ENCODE data around the gene RBM19.

Gene RBM19

GRCh38 chr12:113917393-113917792, 48.7 kb downstream of the RBM19 start:
- H3K27ac ChIP-seq, result no peak overlapping the region
- no peaks in the 10 kb centered on the region for H3K79me2 ChIP-seq (ENCODE audit: insufficient read depth, low read depth)
- no peaks in the 10 kb centered on the region for H3K36me3 ChIP-seq (ENCODE audit: insufficient read depth)
- H3K27me3 ChIP-seq (ENCODE audit: insufficient read depth, low read depth), result no peaks in the 10 kb centered on the region
- no peak overlapping the region for H3K4me3 ChIP-seq (IDR thresholded peaks at IDR 0.05; ENCODE audit: insufficient read depth, low read depth, low read length)
- H3K4me1 ChIP-seq (ENCODE audit: low read depth, poor library complexity, severe bottlenecking), result no peaks in the 10 kb centered on the region
- TF ChIP-seq CTCF (conservative IDR thresholded peaks at IDR 0.05; ENCODE audit: low read depth, low read length), result no peak
- H4K20me1 ChIP-seq (ENCODE audit: insufficient read depth), result no peaks in the 10 kb centered on the region
- H3K9ac ChIP-seq, result no peak overlapping the region
- no peak overlapping the region for H3K4me2 ChIP-seq
- no peak overlapping the region for H2AFZ ChIP-seq (ENCODE audit: low read depth)

- Histone ChIP-seq H3K4me1 (ENCODE audit: low read depth, poor library complexity, severe bottlenecking) (no peaks in the 10 kb centered on the region), H3K9ac (no peak overlapping the region), H3K27ac (no peak overlapping the region), H3K27me3 (ENCODE audit: insufficient read depth, low read depth) (no peaks in the 10 kb centered on the region), H2AFZ (ENCODE audit: low read depth) (no peak overlapping the region), H3K36me3 (ENCODE audit: insufficient read depth) (no peaks in the 10 kb centered on the region), H3K79me2 (ENCODE audit: insufficient read depth, low read depth) (no peaks in the 10 kb centered on the region), H4K20me1 (ENCODE audit: insufficient read depth) (no peaks in the 10 kb centered on the region), H3K4me3 (IDR thresholded peaks at IDR 0.05; ENCODE audit: insufficient read depth, low read depth, low read length) (no peak overlapping the region), H3K4me2 (no peak overlapping the region)
- TF ChIP-seq CTCF (conservative IDR thresholded peaks at IDR 0.05; ENCODE audit: low read depth, low read length), result no peak
These were observed 51.3 kb downstream of the RBM19 start for GRCh38 chr12:113914806-113915205.

GRCh38 chr12:113914176-113914575, 51.9 kb downstream of the RBM19 start:
- no peak overlapping the region for H3K9ac ChIP-seq
- no peak overlapping the region for H2AFZ ChIP-seq (ENCODE audit: low read depth)
- H3K4me3 ChIP-seq (IDR thresholded peaks at IDR 0.05; ENCODE audit: insufficient read depth, low read depth, low read length), result no peak overlapping the region
- no peaks in the 10 kb centered on the region for H3K4me1 ChIP-seq (ENCODE audit: low read depth, poor library complexity, severe bottlenecking)
- no peaks in the 10 kb centered on the region for H4K20me1 ChIP-seq (ENCODE audit: insufficient read depth)
- H3K36me3 ChIP-seq (ENCODE audit: insufficient read depth), result no peaks in the 10 kb centered on the region
- H3K4me2 ChIP-seq, result no peak overlapping the region
- H3K79me2 ChIP-seq (ENCODE audit: insufficient read depth, low read depth), result no peaks in the 10 kb centered on the region
- no peaks in the 10 kb centered on the region for H3K27me3 ChIP-seq (ENCODE audit: insufficient read depth, low read depth)
- no peak for TF ChIP-seq CTCF (conservative IDR thresholded peaks at IDR 0.05; ENCODE audit: low read depth, low read length)
- H3K27ac ChIP-seq, result no peak overlapping the region

- H3K4me3 ChIP-seq (IDR thresholded peaks at IDR 0.05; ENCODE audit: insufficient read depth, low read depth, low read length), result no peak overlapping the region
- peak; percentile 84 for TF ChIP-seq CTCF (conservative IDR thresholded peaks at IDR 0.05; ENCODE audit: low read depth, low read length)
- no peaks in the 10 kb centered on the region for H3K36me3 ChIP-seq (ENCODE audit: insufficient read depth)
- H3K9ac ChIP-seq, result no peak overlapping the region
- no peaks in the 10 kb centered on the region for H3K79me2 ChIP-seq (ENCODE audit: insufficient read depth, low read depth)
- no peaks in the 10 kb centered on the region for H4K20me1 ChIP-seq (ENCODE audit: insufficient read depth)
- no peak overlapping the region for H3K27ac ChIP-seq
- no peaks in the 10 kb centered on the region for H3K27me3 ChIP-seq (ENCODE audit: insufficient read depth, low read depth)
- H2AFZ ChIP-seq (ENCODE audit: low read depth), result no peak overlapping the region
- no peak overlapping the region for H3K4me2 ChIP-seq
- no peaks in the 10 kb centered on the region for H3K4me1 ChIP-seq (ENCODE audit: low read depth, poor library complexity, severe bottlenecking)
These were observed 53.3 kb downstream of the RBM19 start for GRCh38 chr12:113912760-113913329.
